ENCODE measurements around the gene CEP76.
"Not testable (repeated sequence)": the region's sequence is repeated elsewhere in the genome, so short reads cannot be mapped to it uniquely, and the experiment has no call there.

The CEP76 gene

DNA sequence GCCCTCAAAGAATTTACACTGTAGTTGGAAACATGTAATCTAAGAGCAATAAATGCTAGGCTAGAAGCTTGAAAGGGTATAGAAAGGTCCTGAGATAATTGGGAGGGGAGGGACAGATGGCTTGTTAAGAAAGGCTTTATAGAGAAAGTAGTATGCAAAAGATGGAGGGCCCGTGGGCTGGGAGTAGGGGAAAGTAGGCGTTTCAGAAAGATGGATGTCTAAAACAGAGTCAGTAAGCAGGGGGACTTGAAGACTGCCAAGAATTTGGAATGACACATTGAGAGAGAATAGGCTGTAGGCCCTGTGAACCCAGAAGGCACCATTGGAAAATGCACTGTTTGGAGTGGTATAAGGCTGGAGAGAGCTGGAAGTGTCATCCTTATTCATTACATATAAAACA, 1.1 kb upstream of the CEP76 start:
- no peak for DNase-seq

DNA sequence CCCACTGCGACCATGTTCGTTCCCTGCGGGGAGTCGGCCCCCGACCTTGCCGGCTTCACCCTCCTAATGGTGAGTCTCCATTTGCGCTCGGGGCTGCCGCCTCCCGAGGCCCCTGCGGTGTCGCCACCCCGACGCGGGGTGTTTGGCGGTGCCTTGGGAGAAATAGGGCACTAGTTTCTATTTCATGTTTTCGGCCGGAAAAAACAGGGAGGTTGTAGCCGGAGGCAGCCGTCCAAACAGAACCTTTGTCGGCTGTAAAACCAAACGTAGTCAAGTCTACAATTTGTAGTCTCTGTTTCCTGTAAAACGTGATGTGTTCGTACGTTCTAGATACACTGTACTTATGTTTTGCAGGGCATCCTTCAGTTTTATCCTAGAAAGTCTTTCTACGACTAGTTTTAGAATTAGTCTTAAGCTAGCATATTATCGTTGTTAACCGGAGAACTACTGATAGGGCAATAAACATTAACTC, 609 bp upstream of the CEP76 start:
- DNase-seq, result no peak

- no peak for DNase-seq
These were observed 1.4 kb downstream of the CEP76 start for GRCh38 chr18:12701161-12701560.

DNA sequence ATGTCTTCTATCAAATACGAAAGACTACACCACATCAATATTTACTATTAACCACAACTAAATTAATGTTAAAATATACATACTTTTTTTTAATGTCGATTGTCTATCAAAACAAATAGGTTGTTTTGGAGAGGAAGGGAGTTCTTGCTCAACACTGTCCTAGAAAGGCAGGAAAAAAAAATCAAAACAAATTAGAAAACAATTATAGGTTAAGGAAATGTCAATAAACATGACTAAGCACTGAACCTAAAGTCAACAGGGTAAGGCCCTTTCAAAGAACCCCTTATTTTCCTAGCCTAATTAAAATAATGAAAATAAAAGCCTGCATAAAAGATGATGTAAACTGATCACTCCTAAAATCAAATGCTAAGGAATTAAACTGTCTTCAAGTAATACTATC, 2.8 kb downstream of the CEP76 start:
- no peak for DNase-seq

- no peak for DNase-seq
These were observed 8.5 kb downstream of the CEP76 start for GRCh38 chr18:12694032-12694431.

DNA sequence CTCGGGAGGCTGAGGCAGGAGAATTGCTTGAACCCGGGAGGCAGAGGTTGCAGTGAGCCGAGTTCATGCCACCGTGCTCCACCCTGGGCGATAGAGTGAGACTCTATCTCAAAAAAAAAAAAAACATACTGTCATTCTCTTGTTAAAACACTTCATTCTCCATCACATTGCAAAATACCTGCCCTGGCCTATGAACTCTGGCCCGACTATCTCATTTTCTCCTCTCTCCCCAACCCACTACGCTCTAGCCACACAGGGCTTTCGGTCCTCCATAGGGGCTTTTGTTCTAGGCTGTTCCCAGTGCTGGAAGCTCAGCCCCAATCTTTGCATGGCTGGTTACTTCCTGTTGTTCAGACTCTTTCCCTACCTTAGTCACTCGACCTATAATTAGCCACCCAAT, 10.3 kb downstream of the CEP76 start:
- DNase-seq, result no peak

- DNase-seq, result no peak
These were observed 13.2 kb downstream of the CEP76 start for GRCh38 chr18:12689256-12689850.

GRCh38 chr18:12686100-12686499, 16.4 kb downstream of the CEP76 start:
- DNase-seq, result no peak

- DNase-seq, result peak in 1 of 2 donors; percentile 40
These were observed 23.2 kb downstream of the CEP76 start for GRCh38 chr18:12679183-12679786.

- DNase-seq, result no peak
These were observed 34.5 kb downstream of the CEP76 start for GRCh38 chr18:12668041-12668440.

DNA sequence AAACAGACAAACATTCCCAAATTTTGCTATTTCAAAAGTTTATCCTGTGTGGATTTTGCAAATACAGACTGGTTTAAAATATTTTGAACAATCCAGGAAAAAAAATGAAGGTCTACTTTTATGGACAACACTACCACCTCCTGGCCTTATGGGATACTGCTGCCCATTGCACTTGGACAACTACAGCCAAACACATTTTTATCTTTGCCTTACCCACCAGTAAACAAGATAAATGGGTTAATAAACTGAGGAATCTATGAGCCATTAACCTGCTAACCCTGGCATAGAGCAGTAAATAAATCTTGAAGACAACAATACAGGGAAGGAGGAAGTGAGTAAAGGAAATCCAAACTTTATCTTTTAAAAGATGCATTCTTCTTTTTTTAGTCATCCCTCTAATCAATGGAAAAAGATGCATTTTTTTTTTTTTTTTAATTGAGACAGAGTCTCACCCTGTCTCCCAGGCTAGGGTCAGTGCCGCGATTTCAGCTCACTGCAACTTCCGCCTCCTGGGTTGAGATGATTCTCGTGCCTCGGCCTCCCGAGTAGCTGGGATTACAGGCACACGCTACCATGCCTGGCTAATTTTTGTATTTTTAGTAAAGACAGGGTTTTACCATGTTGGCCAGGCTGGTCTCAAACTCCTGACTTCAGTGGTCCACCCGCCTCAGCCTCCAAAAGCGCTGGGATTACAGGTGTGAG, 42.5 kb downstream of the CEP76 start:
- peak in 1 of 2 donors; percentile 21 for DNase-seq

DNA sequence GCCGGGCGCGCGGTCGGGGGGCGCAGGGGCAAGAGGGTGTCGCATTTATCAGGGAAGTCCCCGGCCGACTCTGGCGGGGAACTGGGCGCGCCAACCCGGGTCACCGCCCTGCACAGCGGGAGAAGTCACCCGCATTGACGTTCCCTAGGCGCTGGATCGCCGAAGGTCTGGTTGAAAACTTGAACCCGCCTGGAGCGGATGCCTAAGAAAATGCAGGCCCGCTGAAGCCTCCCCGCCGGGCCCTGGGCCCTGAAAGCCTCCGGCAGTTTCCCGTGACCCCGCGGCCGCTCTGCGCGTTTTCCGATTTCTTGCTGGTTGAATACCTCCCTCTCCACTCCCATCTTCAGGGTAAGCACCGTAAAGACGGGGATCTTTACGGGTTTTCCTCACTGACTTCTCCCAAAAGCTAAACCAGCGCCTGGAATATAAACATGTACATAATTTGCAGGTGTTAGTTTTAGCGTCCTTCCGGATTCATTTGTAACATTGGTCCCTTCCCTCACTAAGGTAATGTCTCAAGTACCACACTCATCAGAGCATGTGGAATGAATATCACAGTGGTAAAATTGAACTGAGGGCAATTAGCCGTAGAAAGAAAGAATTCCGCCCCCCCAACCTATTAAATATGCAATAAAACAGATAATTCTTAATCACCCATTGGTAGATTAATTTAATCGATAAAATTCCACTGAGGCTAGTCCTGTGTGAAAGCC, 43.9 kb downstream of the CEP76 start:
- DNase-seq, result peak in 1 of 2 donors; percentile 58

- peak in 1 of 2 donors; percentile 58 for DNase-seq
These were observed 44.7 kb downstream of the CEP76 start, which contains the start of gene SPIRE1 for GRCh38 chr18:12657684-12658425. TSS of gene SPIRE1 (minus strand) at chr18:12658107. CDS start at chr18:12657866, 241 bp downstream.

DNA sequence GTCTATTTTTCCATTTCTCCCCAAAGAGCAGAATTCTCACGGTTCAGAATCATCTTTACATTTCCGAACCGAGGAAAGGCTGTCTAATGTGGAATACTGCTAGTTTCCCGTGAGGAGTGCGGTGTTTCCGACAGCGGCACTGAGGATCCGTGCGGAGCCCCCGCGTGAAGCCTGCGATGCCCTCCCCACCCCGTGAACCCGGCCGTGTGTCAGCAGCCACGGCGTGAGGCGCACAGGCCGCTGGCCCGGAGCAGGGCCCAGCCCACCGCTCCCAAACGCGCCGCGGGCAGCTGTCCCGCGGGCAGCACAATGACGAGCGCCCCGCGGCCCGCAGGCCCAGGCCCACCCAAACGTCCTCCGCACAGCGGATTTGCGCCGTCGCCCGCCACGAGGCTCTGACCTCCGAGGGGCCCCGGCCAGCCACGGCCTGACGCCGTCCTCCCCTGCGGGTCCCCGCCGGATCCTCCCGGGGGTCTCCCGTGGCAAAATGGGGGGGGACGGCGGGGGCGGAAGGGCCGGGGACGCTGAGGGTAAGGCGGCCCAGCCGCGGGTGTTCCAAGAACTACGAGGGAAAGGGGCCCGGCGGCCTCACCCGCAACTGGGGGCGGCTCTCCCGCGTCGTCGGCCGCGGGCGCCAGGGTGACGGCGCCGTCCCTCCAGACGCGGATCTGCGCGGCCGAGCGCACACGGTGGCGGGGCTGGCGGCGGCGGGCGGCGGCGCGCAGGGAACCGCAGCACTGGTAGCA, 45.4 kb downstream of the CEP76 start:
- peak in 1 of 2 donors; percentile 28 for DNase-seq

DNA sequence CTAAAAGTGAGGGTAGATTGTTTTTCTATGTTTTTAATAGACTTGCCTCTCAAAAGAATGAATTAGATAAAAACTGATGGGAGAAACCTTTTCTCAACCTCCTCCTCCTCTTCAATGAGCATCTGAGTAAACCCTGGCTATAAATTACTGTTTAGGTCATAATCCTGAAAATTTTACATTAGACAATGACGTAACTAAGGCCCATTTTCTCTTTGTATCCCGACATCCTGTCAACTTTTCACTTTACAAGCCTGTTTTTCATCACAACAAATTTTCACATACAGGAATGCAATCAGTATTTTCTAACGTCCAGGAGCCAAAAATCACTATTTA, 46.0 kb downstream of the CEP76 start:
- no peak for DNase-seq

DNA sequence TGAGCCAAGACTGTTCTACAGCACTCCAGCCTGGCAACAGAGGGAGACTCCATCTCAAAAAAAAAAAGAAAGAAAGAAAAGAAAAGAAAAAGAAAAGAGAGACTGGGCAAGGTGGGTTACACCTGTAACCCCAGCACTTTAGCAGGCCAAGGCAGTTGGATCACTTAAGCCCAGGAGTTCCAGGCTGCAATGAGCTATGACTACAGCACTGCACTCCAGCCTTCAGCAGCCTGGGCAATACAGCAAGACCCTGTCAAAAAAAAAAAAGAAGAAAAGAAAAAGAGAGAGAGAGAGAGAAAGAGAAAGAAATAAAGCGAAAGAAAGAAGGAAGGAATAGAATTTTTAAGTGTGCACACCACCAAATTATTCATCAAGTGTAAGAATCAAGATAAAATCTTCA, 47.6 kb downstream of the CEP76 start:
- no peak for DNase-seq

DNA sequence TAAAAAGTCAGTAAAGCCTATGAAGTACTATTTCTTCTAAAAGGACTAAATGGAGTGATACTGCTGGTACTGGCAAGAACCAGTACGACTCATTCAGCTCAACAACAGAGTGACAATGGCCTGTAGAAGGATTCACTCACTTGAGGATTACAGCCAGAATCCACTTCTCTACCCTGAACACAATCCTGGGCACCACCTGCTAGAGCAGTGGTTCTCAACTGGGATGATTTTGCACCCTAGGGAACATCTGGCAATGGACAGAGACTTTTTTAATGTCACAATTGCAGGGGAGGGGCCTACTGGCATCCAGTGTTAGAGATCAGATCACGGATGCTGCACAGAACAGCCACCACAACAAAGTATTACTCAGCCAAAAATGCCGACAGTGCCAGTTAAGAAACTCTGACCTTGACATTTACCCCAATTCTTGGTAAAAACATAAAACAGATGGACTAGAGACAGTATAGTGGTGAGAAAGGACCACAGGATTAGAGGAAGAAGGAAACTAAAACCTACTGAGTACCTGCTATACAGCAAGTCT, 49.6 kb downstream of the CEP76 start:
- no peak for DNase-seq

GRCh38 chr18:12651651-12652050, 50.9 kb downstream of the CEP76 start:
- no peak for DNase-seq

- no peak for DNase-seq
These were observed 54.8 kb downstream of the CEP76 start for GRCh38 chr18:12647773-12648172.

GRCh38 chr18:12645751-12646203, 56.7 kb downstream of the CEP76 start:
- no peak for DNase-seq

- no peak for DNase-seq
These were observed 57.3 kb downstream of the CEP76 start for GRCh38 chr18:12645254-12645653.

DNA sequence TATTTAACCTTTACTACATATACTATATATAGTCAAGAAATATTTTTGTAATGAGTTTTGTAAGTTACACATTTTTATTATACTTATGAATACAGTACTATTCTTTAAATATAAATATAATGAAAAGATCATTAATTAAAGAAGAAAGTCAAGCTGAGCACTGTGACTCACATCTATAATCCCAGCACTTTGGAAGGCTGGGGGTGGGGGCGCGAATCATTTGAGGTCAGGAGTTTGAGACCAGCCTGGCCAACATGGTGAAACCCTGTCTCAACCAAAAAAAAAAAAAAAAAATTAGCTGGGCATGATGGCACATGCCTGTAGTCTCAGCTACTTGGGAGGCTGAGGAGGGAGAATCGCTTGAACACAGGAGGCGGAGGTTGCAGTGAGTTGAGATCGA, 58.8 kb downstream of the CEP76 start:
- not testable (repeated sequence) for DNase-seq
